HL-60 (cell line): Measurements from ENCODE around the gene GLTP.
"Not testable (repeated sequence)": the region's sequence is repeated elsewhere in the genome, so short reads cannot be mapped to it uniquely, and the experiment has no call there.

Experiments used
- DNase-seq, 2 experiments: peaks; one replicate each; pipeline ENCODE4 v3.0.0-alpha.2; 2010 to 2020; ENCODE audit warnings: low read depth in 1 of 2, low spot score in 1 of 2
- H3K27ac ChIP-seq: fragments of 250-450 bp; sonication (Bioruptor Pico); replicated peaks from 2 replicates; pipeline ENCODE4 v1.5.1; 2020; ENCODE audit warnings: mild to moderate bottlenecking, moderate library complexity
- H3K27me3 ChIP-seq: fragments of 250-450 bp; sonication (Bioruptor Pico); 2 replicates; pipeline ENCODE4 v1.5.1; 2021; ENCODE audit warnings: mild to moderate bottlenecking, moderate library complexity; ENCODE audit not compliant: insufficient read depth, poor library complexity, severe bottlenecking
- H3K4me3 ChIP-seq: replicated peaks from 2 replicates; pipeline ENCODE4 v1.5.1; 2011; ENCODE audit warnings: mild to moderate bottlenecking, control low read depth, low read length; ENCODE audit not compliant: insufficient read depth
- GABPA ChIP-seq: IDR thresholded peaks from 2 replicates; pipeline ENCODE4 v1.6.1; 2012; ENCODE audit warnings: low read depth
- POLR2AphosphoS5 ChIP-seq: IDR thresholded peaks from 2 replicates; pipeline ENCODE4 v1.6.1; 2012; ENCODE audit warnings: low read depth
- SPI1 ChIP-seq: IDR thresholded peaks from 2 replicates; pipeline ENCODE4 v1.6.1; 2012; ENCODE audit warnings: low read depth, mild to moderate bottlenecking, borderline replicate concordance
- TF ChIP-seq, protein P1 (sequence below): IDR thresholded peaks from one replicate; pipeline ENCODE4 v1.5.1; 2011; ENCODE audit warnings: low read length, control low read depth, inconsistent platforms; ENCODE audit not compliant: insufficient read depth
- TF ChIP-seq, protein P2 (sequence below): IDR thresholded peaks from 2 replicates; pipeline ENCODE4 v1.6.1; 2012; ENCODE audit warnings: low read depth; ENCODE audit not compliant: insufficient replicate concordance

Gene GLTP

DNA sequence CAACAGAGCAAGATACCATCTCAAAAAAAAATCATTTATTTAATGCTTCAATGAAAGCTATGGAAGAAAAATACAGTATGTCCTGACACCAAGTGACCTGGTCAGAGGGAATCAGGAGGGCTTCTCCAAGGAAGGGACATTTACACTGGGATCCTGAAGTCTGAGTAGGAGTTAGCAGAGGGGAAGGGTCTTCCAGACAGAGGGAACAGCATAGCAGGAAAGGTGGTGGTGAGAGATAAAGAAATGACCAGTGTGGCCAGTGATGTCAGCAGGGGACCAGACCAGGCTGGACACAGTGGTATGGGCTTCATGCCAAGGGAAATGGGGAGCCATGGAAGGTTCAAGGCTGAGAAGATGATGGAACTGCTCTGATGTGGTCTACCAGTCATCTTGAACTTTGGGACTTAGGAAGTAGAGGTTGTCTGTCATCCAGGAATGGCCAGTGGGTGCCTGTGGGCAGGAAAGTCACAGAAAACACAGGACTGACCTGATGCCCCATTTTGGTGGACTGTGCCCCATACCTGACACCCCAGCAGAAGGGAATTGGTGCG lies 11.9 kb upstream of the GLTP start:
- no peak overlapping the region for H3K4me3 ChIP-seq
- H3K27me3 ChIP-seq = no peaks in the 10 kb centered on the region
- no peak for DNase-seq
- H3K27ac ChIP-seq = no peak overlapping the region
- no peak for TF ChIP-seq SPI1
- TF ChIP-seq POLR2AphosphoS5 = no peak
- TF ChIP-seq, protein P1, sequence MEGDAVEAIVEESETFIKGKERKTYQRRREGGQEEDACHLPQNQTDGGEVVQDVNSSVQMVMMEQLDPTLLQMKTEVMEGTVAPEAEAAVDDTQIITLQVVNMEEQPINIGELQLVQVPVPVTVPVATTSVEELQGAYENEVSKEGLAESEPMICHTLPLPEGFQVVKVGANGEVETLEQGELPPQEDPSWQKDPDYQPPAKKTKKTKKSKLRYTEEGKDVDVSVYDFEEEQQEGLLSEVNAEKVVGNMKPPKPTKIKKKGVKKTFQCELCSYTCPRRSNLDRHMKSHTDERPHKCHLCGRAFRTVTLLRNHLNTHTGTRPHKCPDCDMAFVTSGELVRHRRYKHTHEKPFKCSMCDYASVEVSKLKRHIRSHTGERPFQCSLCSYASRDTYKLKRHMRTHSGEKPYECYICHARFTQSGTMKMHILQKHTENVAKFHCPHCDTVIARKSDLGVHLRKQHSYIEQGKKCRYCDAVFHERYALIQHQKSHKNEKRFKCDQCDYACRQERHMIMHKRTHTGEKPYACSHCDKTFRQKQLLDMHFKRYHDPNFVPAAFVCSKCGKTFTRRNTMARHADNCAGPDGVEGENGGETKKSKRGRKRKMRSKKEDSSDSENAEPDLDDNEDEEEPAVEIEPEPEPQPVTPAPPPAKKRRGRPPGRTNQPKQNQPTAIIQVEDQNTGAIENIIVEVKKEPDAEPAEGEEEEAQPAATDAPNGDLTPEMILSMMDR = no peak
- no peak for TF ChIP-seq GABPA
- TF ChIP-seq, protein P2, sequence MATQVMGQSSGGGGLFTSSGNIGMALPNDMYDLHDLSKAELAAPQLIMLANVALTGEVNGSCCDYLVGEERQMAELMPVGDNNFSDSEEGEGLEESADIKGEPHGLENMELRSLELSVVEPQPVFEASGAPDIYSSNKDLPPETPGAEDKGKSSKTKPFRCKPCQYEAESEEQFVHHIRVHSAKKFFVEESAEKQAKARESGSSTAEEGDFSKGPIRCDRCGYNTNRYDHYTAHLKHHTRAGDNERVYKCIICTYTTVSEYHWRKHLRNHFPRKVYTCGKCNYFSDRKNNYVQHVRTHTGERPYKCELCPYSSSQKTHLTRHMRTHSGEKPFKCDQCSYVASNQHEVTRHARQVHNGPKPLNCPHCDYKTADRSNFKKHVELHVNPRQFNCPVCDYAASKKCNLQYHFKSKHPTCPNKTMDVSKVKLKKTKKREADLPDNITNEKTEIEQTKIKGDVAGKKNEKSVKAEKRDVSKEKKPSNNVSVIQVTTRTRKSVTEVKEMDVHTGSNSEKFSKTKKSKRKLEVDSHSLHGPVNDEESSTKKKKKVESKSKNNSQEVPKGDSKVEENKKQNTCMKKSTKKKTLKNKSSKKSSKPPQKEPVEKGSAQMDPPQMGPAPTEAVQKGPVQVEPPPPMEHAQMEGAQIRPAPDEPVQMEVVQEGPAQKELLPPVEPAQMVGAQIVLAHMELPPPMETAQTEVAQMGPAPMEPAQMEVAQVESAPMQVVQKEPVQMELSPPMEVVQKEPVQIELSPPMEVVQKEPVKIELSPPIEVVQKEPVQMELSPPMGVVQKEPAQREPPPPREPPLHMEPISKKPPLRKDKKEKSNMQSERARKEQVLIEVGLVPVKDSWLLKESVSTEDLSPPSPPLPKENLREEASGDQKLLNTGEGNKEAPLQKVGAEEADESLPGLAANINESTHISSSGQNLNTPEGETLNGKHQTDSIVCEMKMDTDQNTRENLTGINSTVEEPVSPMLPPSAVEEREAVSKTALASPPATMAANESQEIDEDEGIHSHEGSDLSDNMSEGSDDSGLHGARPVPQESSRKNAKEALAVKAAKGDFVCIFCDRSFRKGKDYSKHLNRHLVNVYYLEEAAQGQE = no peak

DNA sequence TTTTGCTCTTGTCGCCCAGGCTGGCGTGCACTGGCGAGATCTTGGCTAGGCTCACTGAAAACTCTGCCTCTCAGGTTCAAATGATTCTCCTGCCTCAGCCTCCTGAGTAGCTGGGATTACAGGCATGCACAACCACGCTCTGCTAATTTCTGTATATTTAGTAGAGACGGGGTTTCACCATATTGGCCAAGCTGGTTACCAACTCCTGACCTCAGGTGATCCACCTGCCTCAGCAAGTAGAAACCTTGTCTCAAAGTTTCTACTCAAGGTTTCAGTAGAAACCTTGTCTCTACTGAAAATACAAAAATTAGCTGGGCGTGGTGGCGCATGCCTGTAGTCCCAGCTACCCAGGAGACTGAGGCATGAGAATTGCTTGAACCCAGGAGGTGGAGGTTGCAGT lies 11.4 kb upstream of the GLTP start:
- not testable (repeated sequence) for DNase-seq, H3K27me3 ChIP-seq, H3K27ac ChIP-seq, H3K4me3 ChIP-seq

DNA sequence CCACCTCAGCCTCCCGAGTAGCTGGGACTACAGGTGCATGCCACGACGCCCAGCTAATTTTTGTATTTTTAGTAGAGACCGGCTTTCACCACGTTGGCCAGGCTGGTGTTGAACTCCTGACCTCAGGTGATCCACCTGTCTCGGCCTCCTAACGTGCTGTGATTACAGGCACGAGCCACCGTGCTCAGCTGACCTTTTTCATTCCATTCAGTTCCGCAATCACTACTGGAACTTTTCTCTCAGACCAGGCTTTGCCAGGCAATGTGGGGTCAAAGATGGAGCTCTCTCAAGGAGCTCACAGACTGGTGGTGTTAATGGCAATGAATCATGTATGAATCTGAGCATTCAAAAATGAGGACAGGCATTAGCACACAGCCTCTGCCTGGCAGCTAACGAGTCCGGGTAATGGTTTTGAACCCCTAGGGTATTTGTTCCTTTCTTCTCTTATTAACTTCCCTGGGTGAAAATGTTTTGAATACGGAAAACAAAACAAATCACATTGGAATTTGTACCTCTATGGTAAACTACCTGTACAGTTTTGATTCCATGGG lies 10.4 kb upstream of the GLTP start:
- no peak for DNase-seq
- Histone ChIP-seq H3K27ac (no peak overlapping the region), H3K27me3 (no peaks in the 10 kb centered on the region), H3K4me3 (no peak overlapping the region)
- TF ChIP-seq, protein P1 = no peak
- no peak for TF ChIP-seq GABPA
- no peak for TF ChIP-seq SPI1
- TF ChIP-seq POLR2AphosphoS5 = no peak
- TF ChIP-seq, protein P2 = no peak

DNA sequence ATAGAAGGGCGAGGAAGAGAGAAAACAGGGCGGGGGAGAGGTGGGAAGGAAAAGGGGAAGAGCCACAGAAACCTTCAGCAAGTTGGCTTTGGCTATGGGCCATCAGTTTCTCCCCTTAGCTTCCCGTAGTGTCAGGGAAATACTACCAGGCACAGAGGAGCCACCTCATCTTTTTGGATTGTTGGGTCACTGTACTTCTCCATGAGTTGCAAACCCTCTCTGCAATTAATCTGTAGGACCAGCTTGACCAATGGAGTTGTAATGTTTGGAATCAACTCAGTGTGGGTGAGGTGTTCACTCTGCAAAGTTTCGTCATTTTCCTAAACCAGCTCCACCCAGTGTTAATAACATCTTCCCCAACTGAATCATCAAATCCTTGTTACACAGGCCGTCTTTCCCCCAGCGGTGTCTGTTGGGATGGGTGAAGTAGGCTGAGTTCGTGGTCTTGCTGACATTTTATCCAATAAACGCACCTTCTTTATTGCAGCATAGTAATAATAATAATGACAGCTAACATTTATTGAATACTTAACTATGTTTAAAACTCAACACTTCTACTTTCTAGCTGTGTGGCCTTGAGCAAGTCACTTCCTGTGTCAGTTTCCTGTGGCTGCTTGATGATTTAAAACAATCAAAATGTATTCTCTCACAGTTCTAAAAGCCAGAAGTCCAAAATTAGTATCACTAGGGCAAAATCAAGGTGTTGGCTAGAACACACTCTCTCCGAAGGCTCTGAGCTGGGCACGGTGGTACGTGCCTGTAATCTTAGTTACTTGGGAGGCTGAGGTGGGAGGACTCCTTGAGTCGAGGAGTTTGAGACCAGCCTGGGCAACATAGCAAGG lies 8.1 kb upstream of the GLTP start:
- no peak overlapping the region; the same call in 1 of the 2 replicates for H3K4me3 ChIP-seq
- no peaks in the 10 kb centered on the region for H3K27me3 ChIP-seq
- H3K27ac ChIP-seq = peak overlapping the region; percentile 80
- TF ChIP-seq SPI1 (peak; percentile 94), POLR2AphosphoS5 (no peak)
- TF ChIP-seq, protein P1 = no peak
- TF ChIP-seq, protein P2 = no peak
- DNase-seq = peak; percentile 79 to 80
